Measurements from ENCODE around the gene IPO13. TPM values are rescaled to one million over a fixed set of nuclear protein-coding genes. Genes with fewer than 3 reads are reported as not detected.

IPO13 gene
- total RNA-seq, 1 experiment from 2014 or later = 10.1 TPM

GRCh38 chr1:44002165-44002564 is 55.4 kb downstream of the IPO13 start:
- DNase-seq (ENCODE audit: extremely low read depth, low read depth) = no peak

GRCh38 chr1:44002606-44003157 is 55.9 kb downstream of the IPO13 start:
- DNase-seq (ENCODE audit: extremely low read depth, low read depth) = no peak

- no peak for DNase-seq (ENCODE audit: extremely low read depth, low read depth)
These were observed 61.5 kb downstream of the IPO13 start for GRCh38 chr1:44008259-44008658.

- DNase-seq (ENCODE audit: extremely low read depth, low read depth) = no peak
These were observed 64.3 kb downstream of the IPO13 start for GRCh38 chr1:44010935-44011471.

GRCh38 chr1:44012404-44012803 is 65.7 kb downstream of the IPO13 start:
- DNase-seq (ENCODE audit: extremely low read depth, low read depth) = no peak

GRCh38 chr1:44012941-44013609 is 66.3 kb downstream of the IPO13 start:
- DNase-seq (ENCODE audit: extremely low read depth, low read depth) = no peak

- no peak for DNase-seq (ENCODE audit: extremely low read depth, low read depth)
These were observed 67.2 kb downstream of the IPO13 start for GRCh38 chr1:44013949-44014348.

GRCh38 chr1:44014365-44015104 is 67.8 kb downstream of the IPO13 start:
- no peak for DNase-seq (ENCODE audit: extremely low read depth, low read depth)

- DNase-seq (ENCODE audit: extremely low read depth, low read depth) = no peak
These were observed 68.5 kb downstream of the IPO13 start for GRCh38 chr1:44015206-44015605.

- DNase-seq (ENCODE audit: extremely low read depth, low read depth) = no peak
These were observed 69.5 kb downstream of the IPO13 start for GRCh38 chr1:44016041-44016889.

- DNase-seq (ENCODE audit: extremely low read depth, low read depth) = no peak
These were observed 70.2 kb downstream of the IPO13 start for GRCh38 chr1:44016890-44017400.

Other genes with a start within 250 kb of the IPO13 start
- 11.6 and 12.6 TPM in 2 replicates for gene ST3GAL3, start 239.4 kb upstream of the IPO13 start, total RNA-seq (2014; rRNA removed; shearing (Covaris generic))
- 9.7 and 10.7 TPM in 2 replicates for gene ARTN, start 13.1 kb upstream of the IPO13 start, total RNA-seq (2014; rRNA removed; shearing (Covaris generic))
- 28.1 and 28.9 TPM in 2 replicates for gene DPH2, start 23.1 kb downstream of the IPO13 start, total RNA-seq (2014; rRNA removed; shearing (Covaris generic))
- gene ATP6V0B, start 28.0 kb downstream of the IPO13 start, total RNA-seq (2014; rRNA removed; shearing (Covaris generic)) = 109 and 124 TPM in 2 replicates
- 38.6 and 46.2 TPM in 2 replicates for gene B4GALT2, start 32.3 kb downstream of the IPO13 start, total RNA-seq (2014; rRNA removed; shearing (Covaris generic))
- 1.0 and 1.2 TPM in 2 replicates for gene CCDC24, start 44.6 kb downstream of the IPO13 start, total RNA-seq (2014; rRNA removed; shearing (Covaris generic))
- gene SLC6A9, start 84.5 kb downstream of the IPO13 start, total RNA-seq (2014; rRNA removed; shearing (Covaris generic)) = 12.1 and 12.9 TPM in 2 replicates
- gene KLF17, start 171.9 kb downstream of the IPO13 start, total RNA-seq (2014; rRNA removed; shearing (Covaris generic)) = not detected in 2 replicates
- gene KLF18, start 194.7 kb downstream of the IPO13 start, total RNA-seq (2014; rRNA removed; shearing (Covaris generic)) = not detected in 2 replicates